GM12878 (cell line): Measurements from ENCODE around the gene PRRX2.

ENCODE experiments used
- CREB1 ChIP-seq: IDR thresholded peaks from 2 replicates; pipeline ENCODE4 v1.6.1; 2012; ENCODE audit warnings: low read depth, mild to moderate bottlenecking, inconsistent platforms
- EZH2 ChIP-seq: IDR thresholded peaks from 2 replicates; pipeline ENCODE4 v1.6.1; 2012; ENCODE audit warnings: low read depth, mild to moderate bottlenecking, control low read depth, inconsistent platforms, low read length, borderline replicate concordance; ENCODE audit not compliant: control insufficient read depth
- MXI1 ChIP-seq: fragments of 150-350 bp; IDR thresholded peaks from 2 replicates; pipeline ENCODE4 v1.6.1; 2011; ENCODE audit warnings: low read depth, mild to moderate bottlenecking, inconsistent platforms, low read length, improper control_type of control experiment
- PAX8 ChIP-seq: fragments of 450-650 bp; IDR thresholded peaks from 2 replicates; pipeline ENCODE4 v1.6.1; 2017; ENCODE audit warnings: mild to moderate bottlenecking, moderate library complexity
- POLR2A ChIP-seq: IDR thresholded peaks from 2 replicates; pipeline ENCODE4 v1.6.1; 2011; ENCODE audit warnings: low read depth, mild to moderate bottlenecking, low read length
- POLR2AphosphoS5 ChIP-seq: IDR thresholded peaks from 2 replicates; pipeline ENCODE4 v1.6.1; 2011; ENCODE audit warnings: mild to moderate bottlenecking, low read length, inconsistent platforms
- SIN3A ChIP-seq: IDR thresholded peaks from 2 replicates; pipeline ENCODE4 v1.6.1; 2012; ENCODE audit warnings: low read depth, low read length, improper control_type of control experiment
- SMC3 ChIP-seq: IDR thresholded peaks from 2 replicates; pipeline ENCODE4 v1.6.1; 2011; ENCODE audit warnings: low read length, improper control_type of control experiment, borderline replicate concordance
- STAT1 ChIP-seq: fragments of 450-650 bp; conservative IDR thresholded peaks from 2 replicates; pipeline ENCODE4 v1.6.1; 2014; ENCODE audit warnings: antibody characterized with exemption, mild to moderate bottlenecking
- TAF1 ChIP-seq: IDR thresholded peaks from 2 replicates; pipeline ENCODE4 v1.6.1; 2011; ENCODE audit warnings: mild to moderate bottlenecking, low read depth, low read length, borderline replicate concordance
- YBX1 ChIP-seq: fragments of 450-650 bp; IDR thresholded peaks from 2 replicates; pipeline ENCODE4 v1.6.1; 2016; ENCODE audit warnings: antibody characterized with exemption
- TF ChIP-seq, protein P1 (sequence below): IDR thresholded peaks from 2 replicates; pipeline ENCODE4 v1.6.1; 2012; ENCODE audit warnings: low read length, inconsistent platforms
- TF ChIP-seq, protein P2 (sequence below): IDR thresholded peaks from 2 replicates; pipeline ENCODE4 v1.6.1; 2012; ENCODE audit warnings: mild to moderate bottlenecking, low read depth, low read length
- TF ChIP-seq, protein P3 (sequence below), 3 experiments: IDR thresholded peaks in 2 of 3; conservative IDR thresholded peaks in 1 of 3; 2 replicates each; pipeline ENCODE4 v1.5.1; 2011; ENCODE audit warnings: low read depth in 3 of 3, low read length in 3 of 3, mild to moderate bottlenecking in 3 of 3, control low read depth in 2 of 3, moderate library complexity in 2 of 3, inconsistent platforms in 1 of 3, mixed read lengths in 1 of 3; ENCODE audit not compliant: control insufficient read depth in 2 of 3, insufficient read depth in 1 of 3; ENCODE audit errors: extremely low read depth in 1 of 3

DNA sequence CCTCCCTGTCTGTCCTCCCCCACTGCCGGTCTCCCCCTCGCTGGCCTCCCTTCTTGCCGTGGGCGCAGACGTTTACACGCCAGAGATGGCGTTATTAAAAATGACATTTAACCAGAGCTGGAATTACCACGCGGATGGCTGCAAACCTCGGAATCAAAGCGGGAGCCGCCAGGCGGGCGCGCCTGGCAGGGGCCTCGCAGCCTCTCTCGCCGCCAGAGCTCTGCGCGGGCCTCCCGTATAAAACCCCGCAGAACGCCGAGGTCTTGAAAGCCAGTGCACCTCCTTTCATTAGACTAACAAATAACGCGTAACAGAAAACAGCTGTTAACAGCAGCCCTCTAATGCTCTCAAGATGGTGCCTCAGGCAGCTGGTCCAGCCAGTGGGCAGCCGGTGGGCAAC lies 10.2 kb downstream of the PRRX2 start:
- TF ChIP-seq, protein P1, sequence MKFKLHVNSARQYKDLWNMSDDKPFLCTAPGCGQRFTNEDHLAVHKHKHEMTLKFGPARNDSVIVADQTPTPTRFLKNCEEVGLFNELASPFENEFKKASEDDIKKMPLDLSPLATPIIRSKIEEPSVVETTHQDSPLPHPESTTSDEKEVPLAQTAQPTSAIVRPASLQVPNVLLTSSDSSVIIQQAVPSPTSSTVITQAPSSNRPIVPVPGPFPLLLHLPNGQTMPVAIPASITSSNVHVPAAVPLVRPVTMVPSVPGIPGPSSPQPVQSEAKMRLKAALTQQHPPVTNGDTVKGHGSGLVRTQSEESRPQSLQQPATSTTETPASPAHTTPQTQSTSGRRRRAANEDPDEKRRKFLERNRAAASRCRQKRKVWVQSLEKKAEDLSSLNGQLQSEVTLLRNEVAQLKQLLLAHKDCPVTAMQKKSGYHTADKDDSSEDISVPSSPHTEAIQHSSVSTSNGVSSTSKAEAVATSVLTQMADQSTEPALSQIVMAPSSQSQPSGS = no peak
- TF ChIP-seq STAT1 (no peak), POLR2AphosphoS5 (no peak), CREB1 (no peak), YBX1 (no peak), MXI1 (no peak), SIN3A (no peak), TAF1 (no peak), EZH2 (no peak), SMC3 (no peak), PAX8 (no peak), POLR2A (no peak)
- TF ChIP-seq, protein P2, sequence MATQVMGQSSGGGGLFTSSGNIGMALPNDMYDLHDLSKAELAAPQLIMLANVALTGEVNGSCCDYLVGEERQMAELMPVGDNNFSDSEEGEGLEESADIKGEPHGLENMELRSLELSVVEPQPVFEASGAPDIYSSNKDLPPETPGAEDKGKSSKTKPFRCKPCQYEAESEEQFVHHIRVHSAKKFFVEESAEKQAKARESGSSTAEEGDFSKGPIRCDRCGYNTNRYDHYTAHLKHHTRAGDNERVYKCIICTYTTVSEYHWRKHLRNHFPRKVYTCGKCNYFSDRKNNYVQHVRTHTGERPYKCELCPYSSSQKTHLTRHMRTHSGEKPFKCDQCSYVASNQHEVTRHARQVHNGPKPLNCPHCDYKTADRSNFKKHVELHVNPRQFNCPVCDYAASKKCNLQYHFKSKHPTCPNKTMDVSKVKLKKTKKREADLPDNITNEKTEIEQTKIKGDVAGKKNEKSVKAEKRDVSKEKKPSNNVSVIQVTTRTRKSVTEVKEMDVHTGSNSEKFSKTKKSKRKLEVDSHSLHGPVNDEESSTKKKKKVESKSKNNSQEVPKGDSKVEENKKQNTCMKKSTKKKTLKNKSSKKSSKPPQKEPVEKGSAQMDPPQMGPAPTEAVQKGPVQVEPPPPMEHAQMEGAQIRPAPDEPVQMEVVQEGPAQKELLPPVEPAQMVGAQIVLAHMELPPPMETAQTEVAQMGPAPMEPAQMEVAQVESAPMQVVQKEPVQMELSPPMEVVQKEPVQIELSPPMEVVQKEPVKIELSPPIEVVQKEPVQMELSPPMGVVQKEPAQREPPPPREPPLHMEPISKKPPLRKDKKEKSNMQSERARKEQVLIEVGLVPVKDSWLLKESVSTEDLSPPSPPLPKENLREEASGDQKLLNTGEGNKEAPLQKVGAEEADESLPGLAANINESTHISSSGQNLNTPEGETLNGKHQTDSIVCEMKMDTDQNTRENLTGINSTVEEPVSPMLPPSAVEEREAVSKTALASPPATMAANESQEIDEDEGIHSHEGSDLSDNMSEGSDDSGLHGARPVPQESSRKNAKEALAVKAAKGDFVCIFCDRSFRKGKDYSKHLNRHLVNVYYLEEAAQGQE = no peak
- TF ChIP-seq, protein P3, sequence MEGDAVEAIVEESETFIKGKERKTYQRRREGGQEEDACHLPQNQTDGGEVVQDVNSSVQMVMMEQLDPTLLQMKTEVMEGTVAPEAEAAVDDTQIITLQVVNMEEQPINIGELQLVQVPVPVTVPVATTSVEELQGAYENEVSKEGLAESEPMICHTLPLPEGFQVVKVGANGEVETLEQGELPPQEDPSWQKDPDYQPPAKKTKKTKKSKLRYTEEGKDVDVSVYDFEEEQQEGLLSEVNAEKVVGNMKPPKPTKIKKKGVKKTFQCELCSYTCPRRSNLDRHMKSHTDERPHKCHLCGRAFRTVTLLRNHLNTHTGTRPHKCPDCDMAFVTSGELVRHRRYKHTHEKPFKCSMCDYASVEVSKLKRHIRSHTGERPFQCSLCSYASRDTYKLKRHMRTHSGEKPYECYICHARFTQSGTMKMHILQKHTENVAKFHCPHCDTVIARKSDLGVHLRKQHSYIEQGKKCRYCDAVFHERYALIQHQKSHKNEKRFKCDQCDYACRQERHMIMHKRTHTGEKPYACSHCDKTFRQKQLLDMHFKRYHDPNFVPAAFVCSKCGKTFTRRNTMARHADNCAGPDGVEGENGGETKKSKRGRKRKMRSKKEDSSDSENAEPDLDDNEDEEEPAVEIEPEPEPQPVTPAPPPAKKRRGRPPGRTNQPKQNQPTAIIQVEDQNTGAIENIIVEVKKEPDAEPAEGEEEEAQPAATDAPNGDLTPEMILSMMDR (IDR thresholded peaks at IDR 0.05 in 2 of 3, conservative IDR thresholded peaks at IDR 0.05 in 1 of 3; ENCODE audit: control insufficient read depth in 2 of 3, extremely low read depth in 1 of 3, insufficient read depth in 1 of 3, low read depth in 3 of 3, low read length in 3 of 3) = no peak
